Umbilical cord (tissue), 2 donors: ENCODE results near the gene TSSC4. TPM values are rescaled to one million over a fixed set of nuclear protein-coding genes. Genes with fewer than 3 reads are reported as not detected.
A peak's percentile ranks its signal among the peaks of the same experiment; 100 is the strongest.

Experiments used
- DNase-seq: peaks from one replicate; pipeline ENCODE4 v3.0.0-alpha.2; 2015; ENCODE audit warnings: low spot score
- total RNA-seq: library from RNA; depleted of rRNA; stranded (reverse); fragments of >200 nt; gene quantifications from one replicate; pipeline ENCODE4 v1.2.3, GENCODE V29; 2014; ENCODE audit warnings: low replicate concordance; ENCODE audit not compliant: insufficient read depth

Gene TSSC4
- total RNA-seq, 1 donor from 2014 or later = 17.6 TPM

DNA sequence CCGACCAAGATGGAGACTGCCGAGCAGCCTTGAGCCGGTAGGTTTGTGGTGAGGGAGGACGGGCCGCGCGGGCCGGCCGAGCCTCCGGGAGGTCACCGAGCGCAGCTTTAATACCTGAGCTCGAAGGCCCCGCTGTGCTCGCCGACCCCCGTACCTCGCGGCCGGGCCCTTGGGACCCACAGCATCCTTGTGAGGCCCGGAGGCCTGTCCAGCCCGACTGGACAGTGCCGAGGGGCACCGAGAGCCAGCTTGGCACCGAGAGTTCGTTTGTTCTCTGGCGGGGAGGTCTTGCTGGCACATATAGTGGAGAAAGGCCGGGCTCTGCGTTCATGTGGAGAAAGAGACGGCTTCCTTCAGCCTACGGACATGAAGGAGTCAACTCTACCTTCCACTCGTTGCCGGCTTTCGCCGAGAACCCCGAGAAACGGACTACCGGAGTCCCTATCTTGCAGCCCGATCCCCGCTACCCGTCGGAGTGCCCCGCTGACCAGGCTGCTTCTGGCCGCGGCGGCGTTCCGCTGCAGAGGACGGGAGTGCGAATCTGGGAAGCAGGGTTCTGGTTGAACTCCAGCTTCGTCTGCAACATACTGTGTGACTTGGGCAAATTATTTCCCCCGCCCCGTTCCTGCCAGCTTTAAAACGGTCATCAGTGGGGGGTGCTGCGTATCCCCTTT is 349 bp downstream of the TSSC4 start:
- peak; percentile 17 for DNase-seq

- no peak for DNase-seq
These were observed 960 bp downstream of the TSSC4 start for GRCh38 chr11:2401436-2401984.

DNA sequence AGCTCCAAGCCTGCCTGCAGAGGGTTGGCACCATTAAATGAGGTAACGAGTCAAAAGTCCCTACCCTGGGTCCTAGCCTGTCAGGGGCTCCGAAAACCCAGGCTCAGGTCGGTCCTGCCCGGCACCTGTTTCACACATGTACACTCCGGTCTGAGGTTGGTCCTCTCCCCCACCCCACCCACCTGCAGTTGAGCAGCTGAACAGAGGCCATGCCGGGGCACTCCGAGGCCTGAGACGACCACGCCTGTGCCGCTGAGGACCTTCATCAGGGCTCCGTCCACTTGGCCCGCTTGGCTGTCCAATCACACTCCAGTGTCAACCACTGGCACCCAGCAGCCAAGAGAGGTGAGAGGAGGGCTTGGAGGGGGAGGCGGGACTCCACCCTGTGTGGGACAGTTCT is 1.6 kb downstream of the TSSC4 start:
- DNase-seq = no peak

GRCh38 chr11:2402890-2403645 is 2.5 kb downstream of the TSSC4 start:
- no peak for DNase-seq

DNA sequence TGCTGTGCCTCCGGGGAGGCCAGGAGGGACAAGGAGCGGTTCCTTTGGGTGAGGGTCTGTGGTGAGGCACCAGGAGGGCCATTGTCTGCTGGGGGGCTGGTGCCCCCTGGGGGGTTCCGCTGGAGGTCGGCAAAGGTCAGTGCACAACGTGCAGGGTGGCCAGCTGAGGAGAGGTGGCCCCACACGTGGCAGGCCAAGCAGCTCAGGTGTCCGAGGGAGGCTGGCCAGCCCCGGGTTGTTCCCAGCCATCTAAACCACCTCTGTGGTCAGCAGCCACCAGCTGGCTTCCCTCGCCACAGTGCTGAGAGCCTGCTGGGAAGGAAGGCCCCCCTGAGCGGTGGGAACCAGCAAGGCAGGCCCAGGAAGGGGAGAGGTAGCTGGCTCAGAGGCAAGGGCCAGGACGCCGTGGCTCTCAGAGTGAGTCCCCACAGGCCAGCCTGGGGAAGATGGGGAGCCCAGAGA is 4.2 kb downstream of the TSSC4 start:
- DNase-seq = no peak

GRCh38 chr11:2406451-2406850 is 5.9 kb downstream of the TSSC4 start:
- DNase-seq = no peak

- DNase-seq = no peak
These were observed 6.4 kb downstream of the TSSC4 start for GRCh38 chr11:2406878-2407410.

GRCh38 chr11:2408671-2409070 is 8.1 kb downstream of the TSSC4 start:
- peak; percentile 11 for DNase-seq

GRCh38 chr11:2409126-2409525 is 8.6 kb downstream of the TSSC4 start:
- peak; percentile 63 for DNase-seq

- DNase-seq = peak; percentile 38
These were observed 9.3 kb downstream of the TSSC4 start for GRCh38 chr11:2409611-2410468.

DNA sequence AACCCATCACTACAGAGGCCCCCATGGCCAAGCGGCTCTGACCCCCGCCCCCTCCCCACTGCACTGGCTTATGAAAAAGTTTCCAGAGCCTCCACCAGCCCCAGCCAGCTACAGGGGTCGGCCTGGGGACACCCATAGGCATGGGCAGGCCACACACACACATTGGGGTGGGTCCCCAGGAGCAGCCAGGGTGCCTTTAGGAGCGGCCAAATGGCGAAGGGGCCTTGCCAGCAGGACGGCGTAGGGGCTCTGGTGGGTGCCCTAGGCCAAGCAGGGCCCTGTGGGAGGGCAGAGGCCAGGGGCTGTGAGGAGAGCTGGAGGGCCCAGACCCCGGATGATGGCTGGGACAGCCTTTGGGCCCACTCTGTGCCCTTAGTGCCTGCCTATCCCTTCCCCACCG is 10.1 kb downstream of the TSSC4 start:
- DNase-seq = no peak

DNA sequence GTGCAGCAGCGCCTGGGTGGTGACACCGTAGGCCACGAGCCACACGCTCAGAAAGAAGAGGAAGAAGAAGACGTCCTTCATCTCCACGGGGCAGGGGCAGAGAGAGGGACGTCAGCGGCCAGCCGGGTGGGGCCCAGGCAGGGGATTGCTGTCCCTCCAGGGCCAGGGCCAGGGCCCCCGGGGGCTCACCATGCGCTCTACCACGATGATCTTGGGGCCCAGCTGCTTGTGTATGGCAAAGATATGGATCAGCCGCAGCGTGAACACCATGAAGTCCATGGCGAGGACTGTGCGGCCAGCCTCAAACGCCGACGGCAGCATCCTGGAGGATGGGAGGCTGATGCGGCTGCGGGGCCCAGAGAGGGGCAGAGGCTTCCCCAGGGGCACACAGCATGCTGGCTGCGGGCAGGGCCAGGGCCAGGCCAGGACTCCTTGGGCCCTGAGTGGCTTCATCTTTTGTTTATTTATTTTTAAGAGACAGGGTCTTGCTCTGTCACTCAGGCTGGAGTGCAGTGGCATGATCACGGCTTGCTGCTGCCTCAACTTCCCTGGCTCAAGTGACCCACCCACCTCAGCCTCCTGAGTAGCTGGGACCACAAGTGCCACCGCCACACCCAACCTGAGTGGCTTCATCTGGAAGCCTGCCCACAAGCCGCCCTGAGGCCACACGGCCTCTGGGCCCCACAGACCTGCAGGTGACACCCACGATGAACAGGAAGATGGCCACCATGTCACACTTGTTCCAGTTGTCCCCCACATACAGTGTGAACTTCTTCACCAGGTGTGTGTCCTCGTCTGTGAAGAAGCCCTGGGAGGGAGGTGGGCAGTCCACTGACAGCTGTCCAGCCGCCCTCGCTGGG is 11.1 kb downstream of the TSSC4 start:
- DNase-seq = no peak

DNA sequence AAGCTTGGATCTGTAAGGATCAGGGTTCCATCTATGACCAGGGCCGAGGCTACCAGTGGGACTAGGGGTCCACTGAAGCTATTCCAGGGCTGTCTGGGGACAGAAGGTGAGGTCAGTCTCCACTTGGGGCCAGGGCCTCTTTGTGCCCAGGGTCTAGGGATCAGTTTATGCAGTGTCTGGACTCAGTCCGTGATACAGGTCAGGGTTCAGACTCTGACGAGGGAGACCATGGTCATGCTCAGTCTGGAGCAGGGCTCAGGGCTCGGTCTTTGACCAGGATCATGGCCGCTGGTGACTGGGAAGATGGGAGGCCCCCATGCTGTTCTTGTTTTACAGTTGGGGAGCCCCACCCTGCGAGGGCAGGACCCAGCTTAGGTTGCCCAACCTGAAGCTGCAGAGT is 11.8 kb downstream of the TSSC4 start:
- DNase-seq = no peak

- no peak for DNase-seq
These were observed 13.4 kb downstream of the TSSC4 start for GRCh38 chr11:2413742-2414579.

DNA sequence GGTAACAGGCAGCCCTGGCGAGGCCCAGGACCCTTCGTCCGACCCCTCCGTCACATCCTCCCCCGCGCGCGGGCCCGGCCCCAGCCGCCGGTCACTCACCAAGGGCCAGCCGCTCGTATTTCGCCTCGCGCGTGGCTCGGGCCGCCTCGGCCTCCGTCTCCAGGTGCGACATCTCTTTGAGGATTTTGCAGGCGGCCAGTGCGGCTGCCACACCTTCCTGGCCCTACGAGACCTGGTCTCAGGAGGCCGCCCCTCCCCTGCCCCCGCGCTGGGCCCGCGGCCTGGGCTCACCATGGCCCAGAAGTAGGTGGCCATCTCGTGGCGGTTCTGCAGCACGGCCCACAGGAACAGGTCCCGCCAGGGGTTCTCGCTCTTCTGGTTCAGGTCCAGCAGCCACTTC is 14.1 kb downstream of the TSSC4 start:
- DNase-seq = no peak

GRCh38 chr11:2415171-2415570 is 14.6 kb downstream of the TSSC4 start:
- DNase-seq = no peak

GRCh38 chr11:2415601-2416380 is 15.2 kb downstream of the TSSC4 start:
- DNase-seq = no peak

- DNase-seq = no peak
These were observed 16.2 kb downstream of the TSSC4 start for GRCh38 chr11:2416765-2417164.
